Lower leg skin (tissue), 4 donors: ENCODE data around the gene IGSF9. TPM values are rescaled to one million over a fixed set of nuclear protein-coding genes. Genes with fewer than 3 reads are reported as not detected.
"Not testable (repeated sequence)": the region's sequence is repeated elsewhere in the genome, so short reads cannot be mapped to it uniquely, and the experiment has no call there.

ENCODE experiments used
- DNase-seq, 2 donors: peaks; one replicate each; pipeline ENCODE4 v3.0.0-alpha.2; 2019; ENCODE audit warnings: low spot score in 2 of 2
- H3K4me3 ChIP-seq: fragments of 200-600 bp; sonication (generic); 2 replicates; pipeline ENCODE4 v1.5.1; 2017; ENCODE audit warnings: mild to moderate bottlenecking, low read depth; ENCODE audit not compliant: poor library complexity, severe bottlenecking
- CTCF ChIP-seq, 3 donors: fragments of 450-650 bp; IDR thresholded peaks; one replicate each; pipeline ENCODE4 v1.5.1; 2016; ENCODE audit warnings: antibody characterized with exemption in 3 of 3, mild to moderate bottlenecking in 3 of 3, moderate library complexity in 2 of 3
- POLR2A ChIP-seq, 2 donors: fragments of 450-650 bp; IDR thresholded peaks; one replicate each; pipeline ENCODE4 v1.6.1; 2016 to 2017; ENCODE audit warnings: antibody characterized with exemption in 2 of 2, mild to moderate bottlenecking in 1 of 2, moderate library complexity in 1 of 2
- WGBS, 2 donors: methylation state at CpG; one replicate each; pipeline ENCODE4 v1.1.5; 2018; 5-methylcytosine and 5-hydroxymethylcytosine counted together
- intact Hi-C: fragments of 100-400 bp; cut with DNase I; formaldehyde crosslinking; loops from one replicate; pipeline ENCODE4 v1.15.0; 2023; ENCODE audit warnings: low total_unique reads
- total RNA-seq, 4 donors: library from RNA; depleted of rRNA; stranded (reverse); fragments of >200 nt; gene quantifications; one replicate each; pipeline ENCODE4 v1.1.0, GENCODE V29; 2016

Gene IGSF9
- total RNA-seq, 4 donors from 2014 or later = 17.7 to 29.6 (median 19.6) TPM

- no peak overlapping the region for H3K4me3 ChIP-seq
- WGBS, 2 donors = 88% methylated on average over 8 to 9 of the region's 9 CpGs
- TF ChIP-seq CTCF (IDR thresholded peaks at IDR 0.05) (no peak), POLR2A (IDR thresholded peaks at IDR 0.05) (no peak)
- DNase-seq = peak in 1 of 2 donors; percentile 21
- intact Hi-C loops = no loop called here
These were observed 37.1 kb downstream of the IGSF9 start for GRCh38 chr1:159908031-159908940.

GRCh38 chr1:159906960-159907359 lies 38.5 kb downstream of the IGSF9 start:
- intact Hi-C loops = no loop called here
- no peak overlapping the region for H3K4me3 ChIP-seq
- TF ChIP-seq CTCF (IDR thresholded peaks at IDR 0.05) = no peak
- TF ChIP-seq POLR2A (IDR thresholded peaks at IDR 0.05) = no peak
- 39 to 48% methylated on average over 1 of the region's 1 CpG for WGBS, 2 donors
- no peak for DNase-seq

- intact Hi-C loops, H3K4me3 ChIP-seq, DNase-seq: not testable (repeated sequence)
- 64 to 81% methylated on average over 3 of the region's 3 CpGs for WGBS, 2 donors
These were observed 41.4 kb downstream of the IGSF9 start for GRCh38 chr1:159904036-159904435.

GRCh38 chr1:159902541-159902940 lies 42.9 kb downstream of the IGSF9 start:
- DNase-seq = no peak
- no peak overlapping the region for H3K4me3 ChIP-seq
- intact Hi-C loops = no loop called here
- WGBS, 2 donors = 88 to 95% methylated on average over 3 of the region's 3 CpGs
- TF ChIP-seq CTCF (IDR thresholded peaks at IDR 0.05) (no peak), POLR2A (IDR thresholded peaks at IDR 0.05) (no peak)

- TF ChIP-seq POLR2A (IDR thresholded peaks at IDR 0.05) = no peak
- 36 to 57% methylated on average over 2 of the region's 2 CpGs for WGBS, 2 donors
- no peak overlapping the region for H3K4me3 ChIP-seq
- DNase-seq = no peak
- intact Hi-C loops = no loop called here
These were observed 44.6 kb downstream of the IGSF9 start for GRCh38 chr1:159900755-159901360.

- intact Hi-C loops = no loop called here
- TF ChIP-seq CTCF (IDR thresholded peaks at IDR 0.05) = no peak
- TF ChIP-seq POLR2A (IDR thresholded peaks at IDR 0.05) = no peak
- no peak within 1 kb of the TSS for H3K4me3 ChIP-seq
- peak; percentile 68 to 94 for DNase-seq
- WGBS, 2 donors = 10 to 21% methylated on average over 29 to 30 of the region's 30 CpGs
These were observed 45.2 kb downstream of the IGSF9 start, which contains the start of gene CFAP45 for GRCh38 chr1:159900086-159900680. Gene CFAP45 (minus strand): TSS chr1:159900165. CDS start chr1:159900098, 67 bp downstream.

GRCh38 chr1:159899634-159900033 lies 45.8 kb downstream of the IGSF9 start:
- WGBS, 2 donors = 92 to 94% methylated on average over 14 to 15 of the region's 15 CpGs
- intact Hi-C loops, H3K4me3 ChIP-seq, DNase-seq: not testable (repeated sequence)
